BLaER1 treated with 17β-estradiol and CSF1 and Interleukin-3, amounts not matched to agents 10 nM and 100 nM (cell line): ENCODE data around the gene CYTH4.
A peak's percentile ranks its signal among the peaks of the same experiment; 100 is the strongest.

Experiments
- H3K27ac ChIP-seq, 11 experiments: shearing (Covaris generic); formaldehyde crosslinking; 2 replicates each; pipeline ENCODE4 v1.8.1; 2022
- H3K27me3 ChIP-seq, 11 experiments: shearing (Covaris generic); formaldehyde crosslinking; 2 replicates each; pipeline ENCODE4 v1.8.1; 2022
- H3K36me3 ChIP-seq, 11 experiments: shearing (Covaris generic); formaldehyde crosslinking; 2 replicates each; pipeline ENCODE4 v1.8.1; 2022
- H3K4me1 ChIP-seq, 10 experiments: shearing (Covaris generic); formaldehyde crosslinking; 2 replicates each; pipeline ENCODE4 v1.8.1; 2022
- H3K4me2 ChIP-seq, 11 experiments: shearing (Covaris generic); formaldehyde crosslinking; 2 replicates each; pipeline ENCODE4 v1.8.1; 2022
- H3K4me3 ChIP-seq, 10 experiments: shearing (Covaris generic); formaldehyde crosslinking; 2 replicates each; pipeline ENCODE4 v1.8.1; 2022
- H3K9ac ChIP-seq, 11 experiments: shearing (Covaris generic); formaldehyde crosslinking; 2 replicates each; pipeline ENCODE4 v1.8.1; 2022
- H3K9me3 ChIP-seq, 11 experiments: shearing (Covaris generic); formaldehyde crosslinking; replicated peaks in 1 of 11; 2 replicates each; pipeline ENCODE4 v1.8.1; 2022
- H4K20me1 ChIP-seq, 11 experiments: shearing (Covaris generic); formaldehyde crosslinking; 2 replicates each; pipeline ENCODE4 v1.8.1; 2022
- Cebpa-rat ChIP-seq, 11 experiments: shearing (Covaris generic); IDR thresholded peaks; 2 replicates each; pipeline ENCODE4 v1.8.1; 2022

The CYTH4 gene

DNA sequence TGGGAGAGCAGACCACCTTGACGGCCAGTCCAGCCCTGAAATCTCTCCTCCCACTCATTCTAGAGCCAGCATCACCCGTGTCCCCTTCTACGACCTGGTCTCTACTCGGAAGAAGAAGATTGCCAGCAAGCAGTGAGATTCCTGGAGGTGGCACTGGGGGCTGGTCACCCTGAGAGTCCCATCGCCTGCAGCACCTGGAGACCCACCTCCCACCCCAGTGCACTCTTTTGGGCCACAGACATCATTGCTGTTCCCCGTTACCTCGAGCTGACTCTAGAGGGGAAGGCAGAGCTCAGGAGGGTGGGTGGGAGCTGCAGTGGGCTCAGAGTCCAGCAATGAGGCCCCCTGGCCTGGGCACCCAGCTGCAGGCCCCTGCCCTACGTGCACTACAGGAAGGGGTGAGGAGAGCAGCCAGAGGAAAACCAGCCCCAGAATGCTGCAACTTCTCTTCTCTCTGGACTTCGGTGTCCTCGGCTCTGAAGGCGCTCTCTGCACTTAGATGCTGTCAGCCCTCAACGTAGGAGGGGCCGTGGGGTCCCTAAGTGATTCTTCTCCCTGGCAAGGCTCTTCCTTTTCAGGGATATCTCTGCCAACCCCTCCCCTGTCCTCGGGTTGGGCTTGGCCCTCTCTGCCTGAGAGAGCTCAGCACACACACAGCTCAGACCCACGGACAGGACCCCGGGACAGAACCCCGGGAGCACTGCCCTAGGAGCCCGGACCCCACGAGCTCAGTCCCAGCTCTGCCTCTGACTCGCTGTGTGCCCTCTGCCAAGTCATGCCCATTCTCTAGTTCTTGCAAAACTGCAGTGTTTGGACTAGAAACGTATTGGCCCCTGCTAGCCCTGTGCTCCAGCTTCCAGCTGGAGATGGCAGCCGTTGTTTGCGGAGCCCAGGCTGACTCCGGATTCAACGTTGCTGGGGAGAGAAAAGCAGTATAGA lies 31.3 kb downstream of the CYTH4 start:
- peak overlapping the region; percentile 10 to 60 (median 30); a peak in 14 of 22 replicates for H3K9ac ChIP-seq
- no peak for TF ChIP-seq Cebpa-rat (IDR thresholded peaks at IDR 0.05)
- H3K4me1 ChIP-seq = peaks cover 68 to 95% (median 84%) of the 10 kb centered on the region in 10 experiments

DNA sequence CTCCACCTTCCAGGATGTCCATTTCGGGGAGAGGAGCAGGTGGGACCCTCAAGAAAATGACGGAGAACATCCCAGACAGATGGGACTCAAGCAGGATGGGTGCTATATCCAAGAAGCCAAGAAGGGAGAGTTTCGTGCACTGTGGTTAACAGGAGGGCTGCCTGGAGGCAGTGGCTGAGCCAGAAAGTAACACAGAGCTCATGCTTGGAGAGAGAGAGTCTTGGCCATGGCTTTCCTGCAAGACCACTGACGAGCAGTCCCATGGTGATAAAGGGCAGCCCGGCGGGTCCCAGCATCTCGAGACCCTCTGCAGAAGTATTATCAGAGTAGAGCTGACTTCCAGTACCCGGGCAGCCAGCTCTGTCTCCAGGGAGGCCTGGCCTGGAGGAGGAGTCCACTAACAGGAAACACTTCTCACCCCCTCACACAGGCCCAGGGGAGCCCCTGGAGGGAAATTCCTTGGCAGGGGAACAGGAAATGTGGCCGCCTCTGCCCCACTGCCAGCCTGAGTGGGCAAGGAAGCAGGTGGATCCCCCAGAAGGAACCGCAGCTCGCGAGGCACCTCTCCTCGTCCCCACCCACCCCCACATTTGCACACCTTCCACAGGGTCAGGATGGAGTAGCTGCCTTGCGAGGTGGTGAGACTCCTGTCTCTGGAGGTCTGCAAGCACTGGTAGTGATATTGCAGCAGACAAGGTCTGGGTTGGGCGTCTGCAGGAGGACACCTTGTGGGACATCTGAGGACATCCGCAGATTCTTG lies 32.2 kb downstream of the CYTH4 start:
- no peak for TF ChIP-seq Cebpa-rat (IDR thresholded peaks at IDR 0.05)
- Histone ChIP-seq H3K9me3 (no peaks in the 10 kb centered on the region), H3K4me3 (peak overlapping the region in 4 of 10 experiments; percentile 1 to 28 (median 24); a peak in 5 of 20 replicates), H3K36me3 (peaks cover 0 to 48% (median 8%) of the 10 kb centered on the region in 11 experiments; a peak in 11 of 22 replicates), H4K20me1 (peaks cover 0 to 91% (median 12%) of the 10 kb centered on the region in 11 experiments; a peak in 11 of 22 replicates), H3K9ac (peak overlapping the region; percentile 3 to 60 (median 25); a peak in 10 of 22 replicates), H3K27me3 (no peaks in the 10 kb centered on the region; a peak in 1 of 22 replicates), H3K4me2 (peak overlapping the region; percentile 83 to 98 (median 97)), H3K27ac (peak overlapping the region in 7 of 11 experiments; percentile 3 to 58 (median 27); a peak in 9 of 22 replicates), H3K4me1 (peaks cover 60 to 86% (median 75%) of the 10 kb centered on the region in 10 experiments)

More for the DNA sequence above, 31.3 kb downstream of the CYTH4 start:
- no peaks in the 10 kb centered on the region for H3K27me3 ChIP-seq
- no peaks in the 10 kb centered on the region for H3K9me3 ChIP-seq
- H3K27ac ChIP-seq = peak overlapping the region in 8 of 11 experiments; percentile 0 to 52 (median 5); a peak in 11 of 22 replicates
- H4K20me1 ChIP-seq = peaks cover 0 to 95% (median 12%) of the 10 kb centered on the region in 11 experiments; a peak in 11 of 22 replicates
- H3K36me3 ChIP-seq = peaks cover 0 to 57% (median 8%) of the 10 kb centered on the region in 11 experiments; a peak in 11 of 22 replicates
- H3K4me3 ChIP-seq = peak overlapping the region in 4 of 10 experiments; percentile 1 to 28 (median 24); a peak in 5 of 20 replicates
- peak overlapping the region; percentile 83 to 98 (median 97) for H3K4me2 ChIP-seq

DNA sequence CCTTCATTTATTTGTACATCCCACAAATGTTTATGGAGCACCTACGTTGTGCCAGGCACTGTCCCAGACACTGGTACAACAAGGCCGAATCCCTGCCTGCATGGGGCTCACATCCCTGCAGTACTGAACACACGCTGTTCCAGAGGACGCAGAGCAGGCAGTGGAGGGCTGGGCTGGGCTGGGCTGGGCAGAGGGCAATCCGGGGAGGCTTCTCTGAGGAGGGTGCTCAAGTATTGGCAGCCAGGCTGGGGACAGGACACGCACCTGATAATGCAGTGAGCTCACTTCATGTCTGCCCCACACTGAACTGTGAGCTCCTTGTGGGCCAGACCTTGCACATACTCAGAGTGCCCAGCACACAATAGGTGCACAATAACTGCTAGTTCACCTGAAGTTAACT lies 34.1 kb downstream of the CYTH4 start:
- H3K27ac ChIP-seq = peak overlapping the region in 1 of 11 experiments; percentile 22; a peak in 1 of 22 replicates

DNA sequence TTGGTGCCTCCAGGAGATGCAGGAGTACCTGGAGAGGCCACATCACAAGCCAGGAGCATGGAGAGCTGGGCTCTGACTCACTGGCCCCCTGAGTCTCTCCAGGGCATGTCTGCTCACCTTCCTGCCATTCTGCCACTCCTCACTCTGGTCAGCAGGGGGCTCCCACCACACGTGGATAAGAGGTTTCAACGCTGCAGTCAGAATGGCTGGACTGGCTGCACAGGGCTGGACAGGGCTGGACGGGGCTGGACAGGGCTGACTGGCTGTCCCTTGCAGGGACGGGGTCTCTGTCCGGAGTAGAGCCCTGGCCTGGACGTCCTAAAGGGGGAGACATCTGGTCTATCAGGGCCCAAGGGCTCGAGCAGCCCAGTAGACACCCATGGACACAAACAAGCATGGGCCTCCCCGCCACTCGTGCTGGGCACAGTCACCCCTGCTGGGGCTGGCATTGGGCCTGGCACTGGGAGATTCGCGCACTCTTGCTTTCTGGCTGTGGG lies 34.6 kb downstream of the CYTH4 start:
- no peak for TF ChIP-seq Cebpa-rat (IDR thresholded peaks at IDR 0.05)
- Histone ChIP-seq H3K4me3 (no peak overlapping the region), H4K20me1 (peaks cover 0 to 67% (median 12%) of the 10 kb centered on the region in 11 experiments; a peak in 11 of 22 replicates), H3K4me1 (peaks cover 36 to 67% (median 51%) of the 10 kb centered on the region in 10 experiments), H3K27me3 (peaks cover 0 to 13% (median 8%) of the 10 kb centered on the region in 11 experiments; a peak in 14 of 22 replicates), H3K27ac (no peak overlapping the region), H3K9ac (no peak overlapping the region), H3K4me2 (peak overlapping the region in 8 of 11 experiments; percentile 83 to 98 (median 94); a peak in 14 of 22 replicates), H3K36me3 (peaks cover 0 to 24% (median 0%) of the 10 kb centered on the region in 11 experiments; a peak in 10 of 22 replicates), H3K9me3 (no peaks in the 10 kb centered on the region)

More for the DNA sequence above, 34.1 kb downstream of the CYTH4 start:
- peaks cover 0 to 29% (median 0%) of the 10 kb centered on the region in 11 experiments; a peak in 10 of 22 replicates for H3K36me3 ChIP-seq
- TF ChIP-seq Cebpa-rat (IDR thresholded peaks at IDR 0.05) = no peak
- no peak overlapping the region; a peak in 2 of 22 replicates for H3K9ac ChIP-seq
- H4K20me1 ChIP-seq = peaks cover 0 to 72% (median 12%) of the 10 kb centered on the region in 11 experiments; a peak in 11 of 22 replicates
- H3K27me3 ChIP-seq = peaks cover 0 to 10% (median 5%) of the 10 kb centered on the region in 11 experiments; a peak in 8 of 22 replicates
- H3K4me2 ChIP-seq = peak overlapping the region in 10 of 11 experiments; percentile 2 to 98 (median 94); a peak in 16 of 22 replicates
- peaks cover 41 to 72% (median 56%) of the 10 kb centered on the region in 10 experiments for H3K4me1 ChIP-seq
- H3K4me3 ChIP-seq = no peak overlapping the region
- H3K9me3 ChIP-seq = no peaks in the 10 kb centered on the region

DNA sequence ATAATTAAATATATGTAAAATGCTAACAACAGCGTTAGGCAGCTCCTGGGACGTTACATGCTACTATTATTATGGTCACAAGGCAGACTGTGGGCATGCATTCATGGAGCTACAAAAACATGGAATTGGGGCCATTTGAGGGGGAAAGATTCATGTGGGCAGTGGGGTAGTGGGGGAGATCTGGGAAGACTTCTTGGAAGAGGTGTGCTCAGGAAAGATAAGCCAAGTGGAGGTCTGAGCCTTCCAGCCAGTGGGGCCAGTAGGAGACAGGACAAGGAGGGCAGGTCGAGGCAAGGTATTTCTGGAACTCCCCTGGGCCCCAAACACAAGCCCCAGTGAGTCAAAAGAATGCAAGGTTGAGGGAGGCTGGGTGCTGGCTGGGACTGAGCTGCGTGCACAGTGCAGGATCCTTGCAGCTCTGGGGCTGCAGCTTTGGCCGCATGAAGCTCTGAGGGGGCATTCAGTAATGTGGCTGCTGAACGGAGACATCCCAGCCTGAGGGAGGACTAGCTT lies 35.4 kb downstream of the CYTH4 start:
- Histone ChIP-seq H3K9me3 (no peaks in the 10 kb centered on the region), H3K27me3 (peaks cover 8 to 22% (median 17%) of the 10 kb centered on the region in 11 experiments), H3K4me1 (peaks cover 27 to 58% (median 42%) of the 10 kb centered on the region in 10 experiments), H3K27ac (no peak overlapping the region), H3K4me3 (no peak overlapping the region), H3K4me2 (peak overlapping the region in 4 of 11 experiments; percentile 13 to 23 (median 16); a peak in 7 of 22 replicates), H4K20me1 (peaks cover 0 to 63% (median 12%) of the 10 kb centered on the region in 11 experiments; a peak in 11 of 22 replicates), H3K36me3 (peaks cover 0 to 16% (median 0%) of the 10 kb centered on the region in 11 experiments; a peak in 7 of 22 replicates), H3K9ac (no peak overlapping the region)
- TF ChIP-seq Cebpa-rat (IDR thresholded peaks at IDR 0.05) = no peak

DNA sequence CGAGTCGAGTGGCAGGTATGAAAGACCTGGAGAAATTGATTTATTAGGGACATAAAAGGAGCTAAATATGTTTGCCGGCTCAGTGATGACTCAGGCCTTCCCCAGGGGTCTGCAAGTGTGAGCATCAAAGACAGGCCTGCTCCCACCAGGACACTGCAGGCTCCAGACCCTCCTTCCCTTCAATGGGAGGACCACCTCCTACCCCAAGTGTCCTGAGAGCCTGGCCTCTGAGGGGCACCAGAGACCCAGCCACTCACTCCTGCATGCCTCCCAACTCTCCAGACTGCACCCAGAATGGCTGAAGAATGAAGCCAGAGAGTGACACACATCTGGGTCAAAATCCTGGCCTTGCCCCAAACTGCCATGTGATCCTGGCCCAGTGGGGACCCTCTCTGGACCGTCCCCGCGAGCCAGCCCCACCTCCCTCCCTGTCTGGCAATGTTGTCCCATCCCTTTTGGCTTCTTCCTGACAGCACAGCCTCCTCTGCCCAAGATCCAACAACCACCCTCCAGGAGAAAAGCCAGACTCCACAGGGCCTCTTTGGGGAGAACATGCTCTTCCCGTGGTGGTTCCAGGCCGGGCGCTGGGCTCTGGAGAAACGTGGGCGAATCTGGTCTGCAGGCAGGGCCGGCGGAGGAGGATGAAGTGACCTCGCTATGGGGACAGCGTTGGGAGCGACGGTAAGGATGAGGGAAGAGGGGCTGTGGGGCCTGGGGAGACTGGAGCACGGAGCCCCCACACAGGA lies 36.2 kb downstream of the CYTH4 start:
- H3K4me2 ChIP-seq = peak overlapping the region in 3 of 11 experiments; percentile 13 to 23 (median 15); a peak in 6 of 22 replicates

DNA sequence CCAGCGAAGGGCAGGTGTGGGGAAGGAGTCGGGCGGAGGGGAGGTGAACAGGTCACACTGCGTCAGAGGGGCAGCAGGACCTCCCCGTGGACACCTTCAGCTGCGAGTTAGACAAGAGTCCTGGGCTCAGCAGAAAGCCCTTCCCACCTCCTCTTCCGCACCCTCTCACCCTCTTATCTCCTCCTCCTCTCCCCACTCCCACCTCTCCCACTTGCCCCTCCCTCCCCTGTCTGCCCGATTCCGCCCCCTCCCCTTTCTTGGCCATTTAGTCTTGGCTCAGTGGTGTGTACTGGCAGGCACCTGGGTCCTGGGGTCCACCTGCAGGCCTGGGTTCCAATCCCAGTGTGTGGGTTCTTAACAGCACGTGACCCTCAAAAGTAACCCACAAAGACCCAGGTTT lies 37.2 kb downstream of the CYTH4 start:
- Histone ChIP-seq H3K9me3 (no peaks in the 10 kb centered on the region), H3K9ac (no peak overlapping the region), H3K27me3 (peaks cover 25 to 39% (median 34%) of the 10 kb centered on the region in 11 experiments), H3K4me1 (peaks cover 10 to 41% (median 25%) of the 10 kb centered on the region in 10 experiments), H3K4me2 (no peak overlapping the region), H3K27ac (no peak overlapping the region), H4K20me1 (peaks cover 0 to 55% (median 10%) of the 10 kb centered on the region in 11 experiments; a peak in 14 of 22 replicates), H3K36me3 (no peaks in the 10 kb centered on the region), H3K4me3 (no peak overlapping the region)
- TF ChIP-seq Cebpa-rat (IDR thresholded peaks at IDR 0.05) = no peak

More for the DNA sequence above, 36.2 kb downstream of the CYTH4 start:
- Histone ChIP-seq H3K9ac (no peak overlapping the region), H3K27me3 (peaks cover 16 to 29% (median 24%) of the 10 kb centered on the region in 11 experiments), H3K36me3 (peaks cover 0 to 8% (median 0%) of the 10 kb centered on the region in 11 experiments; a peak in 4 of 22 replicates), H3K4me1 (peaks cover 20 to 51% (median 35%) of the 10 kb centered on the region in 10 experiments), H3K4me3 (no peak overlapping the region), H4K20me1 (peaks cover 0 to 56% (median 12%) of the 10 kb centered on the region in 11 experiments; a peak in 11 of 22 replicates), H3K27ac (no peak overlapping the region), H3K9me3 (no peaks in the 10 kb centered on the region)
- TF ChIP-seq Cebpa-rat (IDR thresholded peaks at IDR 0.05) = no peak
